Astrocyte of the cerebellum (primary cell): ENCODE data around the gene MYCN.
"Not testable (repeated sequence)": the region's sequence is repeated elsewhere in the genome, so short reads cannot be mapped to it uniquely, and the experiment has no call there.

Source experiments
- DNase-seq: peaks from one replicate; pipeline ENCODE4 v3.0.0-alpha.2; 2011; ENCODE audit warnings: low read depth
- H3K4me3 ChIP-seq: 2 replicates; pipeline ENCODE4 v1.5.1; 2011; ENCODE audit warnings: mild to moderate bottlenecking, low read depth, low read length, moderate library complexity
- CTCF ChIP-seq: IDR thresholded peaks from 2 replicates; pipeline ENCODE4 v1.5.1; 2012; ENCODE audit warnings: low read length, low read depth, moderate library complexity, mild to moderate bottlenecking; ENCODE audit errors: missing control alignments
- in situ Hi-C: cut with HindIII; loops from 2 replicates; pipeline ENCODE4 v1.10.0; 2017; ENCODE audit warnings: low sequenced_read_pairs

MYCN gene

DNA sequence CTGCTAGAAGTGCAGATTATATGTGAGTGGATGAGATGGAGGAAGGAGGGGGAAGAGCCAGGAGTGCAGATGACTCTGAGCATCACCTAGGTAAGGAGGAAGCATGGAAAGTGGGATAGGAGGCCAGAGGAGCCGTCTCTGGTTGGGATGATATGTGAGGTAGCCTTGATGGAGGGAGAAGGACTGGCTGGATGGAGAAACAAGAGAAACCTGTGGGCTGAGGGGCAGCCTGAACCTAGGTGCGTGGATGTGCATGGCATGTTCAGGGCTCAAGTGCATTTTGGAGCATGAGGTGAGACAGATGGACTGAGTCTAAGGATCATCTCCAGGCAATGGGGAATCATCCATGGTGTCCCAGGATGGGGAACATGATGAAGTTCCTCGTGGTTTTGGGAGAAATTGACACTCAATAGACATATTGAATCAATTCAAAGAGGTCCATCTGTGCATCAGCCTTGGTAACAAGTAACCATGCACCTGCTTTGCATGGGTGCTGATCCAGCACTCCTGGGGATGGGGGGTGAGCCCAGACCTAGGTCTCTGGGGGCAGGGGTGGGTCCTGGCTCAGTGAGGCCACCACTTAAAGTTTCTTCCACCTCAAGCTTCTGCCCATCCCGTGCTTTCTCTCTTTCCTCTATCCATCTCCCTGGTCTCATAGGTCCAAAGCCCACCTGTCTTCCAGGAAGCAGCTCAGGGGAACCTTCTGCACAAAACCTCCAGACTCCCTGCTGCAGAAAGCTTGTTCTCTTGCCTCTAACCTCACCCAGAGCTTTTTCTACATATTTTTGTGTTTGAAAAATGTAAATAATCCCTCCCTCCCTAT, 19.2 kb downstream of the MYCN start:
- in situ Hi-C loops = no loop called here
- no peak overlapping the region for H3K4me3 ChIP-seq
- TF ChIP-seq CTCF = no peak
- DNase-seq = no peak

DNA sequence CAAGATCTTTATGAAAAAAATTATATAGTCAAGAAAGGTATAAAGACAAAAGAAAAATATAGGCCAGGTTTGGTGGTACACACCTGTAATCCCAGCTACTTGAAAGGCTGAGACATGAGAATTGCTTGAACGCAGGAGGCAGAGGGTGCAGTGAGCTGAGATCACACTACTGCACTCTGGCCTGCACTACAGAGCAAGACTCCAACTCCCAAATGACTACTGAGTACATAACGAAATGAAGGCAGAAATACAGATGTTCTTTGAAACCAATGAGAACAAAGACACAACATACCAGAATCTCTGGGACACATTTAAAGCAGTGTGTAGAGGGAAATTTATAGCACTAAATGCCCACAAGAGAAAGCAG, 19.8 kb downstream of the MYCN start:
- in situ Hi-C loops = not testable (repeated sequence)

DNA sequence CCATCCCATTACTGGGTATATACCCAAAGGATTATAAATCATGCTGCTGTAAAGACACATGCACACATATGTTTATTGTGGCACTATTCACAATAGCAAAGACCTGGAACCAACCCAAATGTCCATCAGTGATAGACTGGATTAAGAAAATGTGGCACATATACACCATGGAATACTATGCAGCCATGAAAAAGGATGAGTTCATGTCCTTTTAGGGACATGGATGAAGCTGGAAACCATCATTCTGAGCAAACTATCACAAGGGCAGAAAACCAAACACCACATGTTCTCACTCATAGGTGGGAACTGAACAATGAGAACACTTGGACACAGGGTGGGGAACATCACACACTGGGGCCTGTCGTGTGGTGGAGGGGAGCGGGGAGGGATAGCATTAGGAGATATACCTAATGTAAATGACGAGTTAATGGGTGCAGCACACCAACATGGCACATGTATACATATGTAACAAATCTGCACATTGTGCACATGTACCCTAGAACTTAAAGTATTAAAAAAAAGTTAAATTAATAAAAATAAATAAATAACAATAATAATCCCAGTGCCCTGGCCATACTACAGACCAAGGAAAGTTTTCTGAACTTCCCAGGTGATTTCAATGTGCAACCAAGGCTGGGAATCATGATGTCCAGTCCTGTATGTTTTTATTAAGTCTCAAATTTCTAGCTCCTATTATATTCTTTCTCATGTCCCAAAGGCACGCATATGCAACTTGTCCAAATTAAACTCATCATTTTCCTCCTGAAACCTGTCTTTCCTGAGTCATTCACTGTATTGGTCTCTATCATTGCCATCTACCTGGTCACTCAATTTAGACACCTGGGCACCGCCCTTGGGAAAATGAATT, 23.0 kb downstream of the MYCN start:
- in situ Hi-C loops, H3K4me3 ChIP-seq, DNase-seq: not testable (repeated sequence)

More for the DNA sequence above, 19.8 kb downstream of the MYCN start:
- not testable (repeated sequence) for DNase-seq, H3K4me3 ChIP-seq

GRCh38 chr2:15963977-15964670, 23.8 kb downstream of the MYCN start:
- TF ChIP-seq CTCF = no peak
- DNase-seq = no peak
- in situ Hi-C loops = no loop called here

GRCh38 chr2:15964936-15965563, 24.7 kb downstream of the MYCN start:
- TF ChIP-seq CTCF = no peak
- in situ Hi-C loops = no loop called here
- DNase-seq = no peak
- H3K4me3 ChIP-seq = no peak overlapping the region

More at GRCh38 chr2:15963977-15964670, 23.8 kb downstream of the MYCN start:
- H3K4me3 ChIP-seq = no peak overlapping the region

GRCh38 chr2:15965564-15966019, 25.2 kb downstream of the MYCN start:
- no peak for DNase-seq
- in situ Hi-C loops = no loop called here
- H3K4me3 ChIP-seq = no peak overlapping the region
- no peak for TF ChIP-seq CTCF
